OCI-LY7 (cell line): Measurements from ENCODE around the gene TPCN2. TPM values are rescaled to one million over a fixed set of nuclear protein-coding genes. Genes with fewer than 3 reads are reported as not detected.

Source experiments
- BruUV-seq: library from RNA; stranded (reverse); fragments of 400-500 nt; replicated peaks from 2 replicates; lab custom pipeline; 2021; lab: Mats Ljungman, UMichigan
- CTCF ChIA-PET: fragments of 300-600 bp; sonication (Branson Sonifier 250); formaldehyde crosslinking; loops from one replicate; lab custom pipeline; 2022; ENCODE audit warnings: antibody characterized with exemption; ENCODE audit not compliant: unreplicated experiment; lab: Charles Lee
- POLR2A ChIA-PET: fragments of 300-600 bp; sonication (Branson Sonifier 250); formaldehyde crosslinking; loops from one replicate; lab custom pipeline; 2022; ENCODE audit warnings: antibody characterized with exemption; lab: Charles Lee
- DNase-seq: peaks from one replicate; pipeline ENCODE4 v3.0.0-alpha.2; 2015; ENCODE audit warnings: low spot score
- H2AFZ ChIP-seq: fragments of 200-600 bp; sonication (generic), shearing (Covaris generic); 2 replicates; pipeline ENCODE4 v1.6.1; 2014; ENCODE audit warnings: mild to moderate bottlenecking, antibody characterized with exemption, low read length, moderate library complexity
- H3K27ac ChIP-seq: fragments of 200-600 bp; sonication (generic); 2 replicates; pipeline ENCODE4 v1.5.1; 2014; ENCODE audit warnings: mixed run types, low read depth, mild to moderate bottlenecking, moderate library complexity, low read length, inconsistent platforms; ENCODE audit not compliant: poor library complexity, severe bottlenecking
- H3K36me3 ChIP-seq: fragments of 200-600 bp; sonication (generic); 2 replicates; pipeline ENCODE4 v1.6.1; 2014; ENCODE audit warnings: mild to moderate bottlenecking, antibody characterized with exemption, low read length, moderate library complexity, mixed read lengths; ENCODE audit not compliant: insufficient read depth
- H3K4me1 ChIP-seq: fragments of 200-600 bp; sonication (generic); 2 replicates; pipeline ENCODE4 v1.5.1; 2014; ENCODE audit warnings: mild to moderate bottlenecking, low read length; ENCODE audit not compliant: insufficient read depth, poor library complexity, severe bottlenecking
- H3K4me2 ChIP-seq: fragments of 200-600 bp; sonication (generic); 2 replicates; pipeline ENCODE4 v1.6.1; 2014; ENCODE audit warnings: mild to moderate bottlenecking, low read length
- H3K4me3 ChIP-seq: fragments of 200-600 bp; sonication (generic); 2 replicates; pipeline ENCODE4 v1.5.1; 2014; ENCODE audit warnings: mild to moderate bottlenecking, low read depth, low read length; ENCODE audit not compliant: poor library complexity, severe bottlenecking
- H3K79me2 ChIP-seq: fragments of 200-600 bp; sonication (generic); 2 replicates; pipeline ENCODE4 v1.6.1; 2016; ENCODE audit warnings: low read depth, mild to moderate bottlenecking, low read length, moderate library complexity, mixed read lengths; ENCODE audit not compliant: insufficient read depth
- H3K9me2 ChIP-seq: fragments of 200-600 bp; sonication (generic); 2 replicates; pipeline ENCODE4 v1.6.1; 2016; ENCODE audit warnings: mild to moderate bottlenecking, low read length, mixed read lengths; ENCODE audit not compliant: insufficient read depth
- H3K9me3 ChIP-seq: fragments of 200-600 bp; sonication (generic); 2 replicates; pipeline ENCODE4 v1.6.1; 2014; ENCODE audit warnings: mild to moderate bottlenecking, mixed run types, low read length, mixed read lengths
- H4K20me1 ChIP-seq: fragments of 200-600 bp; sonication (generic); 2 replicates; pipeline ENCODE4 v1.6.1; 2014; ENCODE audit warnings: mild to moderate bottlenecking, antibody characterized with exemption, low read length, moderate library complexity, mixed read lengths; ENCODE audit not compliant: insufficient read depth
- EZH2phosphoT487 ChIP-seq: fragments of 200-600 bp; sonication (generic); IDR thresholded peaks from 2 replicates; pipeline ENCODE4 v1.6.1; 2018; ENCODE audit warnings: low read depth, borderline replicate concordance, mild to moderate bottlenecking, mixed run types, antibody characterized with exemption, low read length, moderate library complexity, mixed read lengths
- intact Hi-C: fragments of 100-400 bp; cut with micrococcal nuclease; formaldehyde crosslinking; loops from one replicate; pipeline ENCODE4 v1.10.0; 2022; ENCODE audit not compliant: unreplicated experiment
- total RNA-seq, 2 experiments: library from RNA; depleted of rRNA in 1 of 2; stranded (reverse); fragments of >200 nt in 1 of 2; shearing (Covaris generic) in 1 of 2; gene quantifications; 2 replicates each; pipeline ENCODE4 v1.2.3, GENCODE V29; 2014 to 2022
- TF ChIP-seq, protein P1 (sequence below): fragments of 200-600 bp; sonication (generic); conservative IDR thresholded peaks from 2 replicates; pipeline ENCODE4 v1.5.1; 2014; ENCODE audit warnings: mild to moderate bottlenecking, antibody characterized with exemption, low read length, moderate library complexity, mixed read lengths

Gene TPCN2
- total RNA-seq, 2 experiments from 2014 or later: 21.5 to 65.2 TPM

DNA sequence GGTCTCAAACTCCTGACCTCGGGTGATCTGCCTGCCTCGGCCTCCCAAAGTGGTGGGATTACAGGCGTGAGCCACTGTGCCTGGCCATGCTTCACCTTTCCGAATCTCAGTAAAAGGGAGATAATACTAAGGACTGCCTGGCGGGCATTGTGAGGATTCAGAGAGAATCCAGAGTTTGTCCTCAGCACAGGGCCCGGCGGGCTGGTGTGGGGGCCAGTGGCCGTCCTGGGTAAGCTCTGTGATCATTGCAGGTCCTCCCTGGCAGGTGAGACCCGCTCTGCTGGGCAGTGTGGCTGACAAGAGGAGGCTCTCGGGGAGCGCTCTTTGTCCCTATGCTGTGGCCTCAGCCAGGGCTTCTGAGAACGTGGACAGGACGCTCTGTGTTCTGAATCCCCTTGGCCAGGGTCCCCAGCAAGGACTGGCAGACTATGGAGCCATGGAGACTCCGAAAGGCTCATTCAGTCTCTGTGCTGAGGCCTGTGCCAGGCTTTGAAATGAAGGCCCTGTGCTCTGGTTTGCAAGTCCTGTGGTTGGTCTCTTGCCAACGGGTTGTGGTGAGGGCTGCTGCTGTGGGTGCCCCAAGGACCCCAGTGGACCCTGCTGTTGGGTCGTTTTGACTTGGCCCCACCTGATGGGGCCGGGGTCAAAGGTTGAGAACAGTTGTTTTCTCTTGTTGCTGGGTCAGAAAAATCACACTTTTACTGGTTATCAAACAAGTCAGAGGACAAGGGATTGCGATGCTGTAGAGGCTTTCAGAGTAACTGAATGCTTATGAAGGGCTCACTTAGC lies 2.1 kb downstream of the TPCN2 start:
- Histone ChIP-seq H3K27ac (peak overlapping the region; percentile 96), H3K9me2 (no peaks in the 10 kb centered on the region), H3K79me2 (peaks cover 59% of the 10 kb centered on the region), H3K4me3 (peak overlapping the region; percentile 92), H3K4me2 (peak overlapping the region; percentile 88), H2AFZ (no peak overlapping the region), H3K9me3 (no peaks in the 10 kb centered on the region), H3K4me1 (peaks cover 86% of the 10 kb centered on the region), H4K20me1 (no peaks in the 10 kb centered on the region), H3K36me3 (peaks cover 20% of the 10 kb centered on the region)
- ChIA-PET POLR2A (no interaction called here), CTCF (no interaction called here)
- no peak for TF ChIP-seq EZH2phosphoT487
- TF ChIP-seq, protein P1, sequence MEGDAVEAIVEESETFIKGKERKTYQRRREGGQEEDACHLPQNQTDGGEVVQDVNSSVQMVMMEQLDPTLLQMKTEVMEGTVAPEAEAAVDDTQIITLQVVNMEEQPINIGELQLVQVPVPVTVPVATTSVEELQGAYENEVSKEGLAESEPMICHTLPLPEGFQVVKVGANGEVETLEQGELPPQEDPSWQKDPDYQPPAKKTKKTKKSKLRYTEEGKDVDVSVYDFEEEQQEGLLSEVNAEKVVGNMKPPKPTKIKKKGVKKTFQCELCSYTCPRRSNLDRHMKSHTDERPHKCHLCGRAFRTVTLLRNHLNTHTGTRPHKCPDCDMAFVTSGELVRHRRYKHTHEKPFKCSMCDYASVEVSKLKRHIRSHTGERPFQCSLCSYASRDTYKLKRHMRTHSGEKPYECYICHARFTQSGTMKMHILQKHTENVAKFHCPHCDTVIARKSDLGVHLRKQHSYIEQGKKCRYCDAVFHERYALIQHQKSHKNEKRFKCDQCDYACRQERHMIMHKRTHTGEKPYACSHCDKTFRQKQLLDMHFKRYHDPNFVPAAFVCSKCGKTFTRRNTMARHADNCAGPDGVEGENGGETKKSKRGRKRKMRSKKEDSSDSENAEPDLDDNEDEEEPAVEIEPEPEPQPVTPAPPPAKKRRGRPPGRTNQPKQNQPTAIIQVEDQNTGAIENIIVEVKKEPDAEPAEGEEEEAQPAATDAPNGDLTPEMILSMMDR: no peak
- DNase-seq: no peak
- no TSS peak for BruUV-seq
- intact Hi-C loops: no loop called here

DNA sequence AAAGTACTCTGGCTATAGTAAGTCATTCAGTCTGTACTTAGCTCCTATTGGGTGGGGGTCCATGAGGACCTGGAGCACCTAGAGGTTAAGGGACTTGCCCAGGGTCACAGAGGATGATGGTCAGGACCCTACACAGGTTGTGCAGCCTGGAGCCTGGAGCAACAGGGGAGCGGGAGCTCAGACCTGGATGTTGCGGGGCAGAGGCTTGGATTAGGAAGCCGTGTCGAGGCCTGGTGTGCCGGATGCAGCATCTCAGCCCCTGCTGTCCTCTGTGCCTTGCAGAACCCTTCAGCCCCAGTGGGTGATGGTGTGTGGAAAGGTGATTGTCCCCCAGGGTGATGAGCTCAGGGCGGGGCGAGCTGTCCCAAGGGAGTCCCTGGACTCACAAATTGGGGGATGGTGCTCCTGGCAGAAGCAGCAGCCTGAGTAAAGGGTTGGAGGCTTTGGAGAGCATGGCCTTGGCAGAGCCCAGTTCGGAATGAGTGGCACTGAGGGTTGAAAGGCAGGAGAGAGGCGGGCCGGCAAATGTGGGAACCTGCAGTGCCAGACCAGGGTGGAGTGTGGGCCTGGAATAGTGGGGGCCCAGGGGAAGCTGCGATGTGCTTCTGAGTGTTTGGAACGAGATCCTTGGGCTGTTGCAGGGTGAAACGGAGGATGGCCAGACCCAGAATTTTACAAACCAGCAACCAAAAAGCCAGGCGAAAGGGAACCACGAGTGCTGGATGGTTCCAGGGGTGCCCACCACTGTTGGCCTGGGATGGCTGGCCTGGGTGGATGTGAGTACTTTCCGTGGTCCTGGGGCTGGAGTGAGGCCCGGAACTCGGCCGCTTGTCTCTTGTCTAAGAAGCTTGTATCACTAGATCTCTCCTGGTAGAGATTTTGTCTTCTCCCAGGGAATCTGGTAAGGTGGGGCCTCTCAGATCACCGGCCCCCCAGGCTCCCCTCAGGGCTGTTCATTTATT lies 2.9 kb downstream of the TPCN2 start:
- peak overlapping the region; percentile 92 for H3K4me3 ChIP-seq
- ChIA-PET POLR2A (interaction anchor here (1.9 kb wide), 1 partner anchor 8 kb away, joined by 6 read pairs; no protein-coding TSS in a partner anchor), CTCF (no interaction called here)
- peak overlapping the region; percentile 96 for H3K27ac ChIP-seq
- H3K9me3 ChIP-seq: no peaks in the 10 kb centered on the region
- H3K36me3 ChIP-seq: peaks cover 20% of the 10 kb centered on the region
- intact Hi-C loops: no loop called here
- H3K4me1 ChIP-seq: peaks cover 90% of the 10 kb centered on the region
- H3K9me2 ChIP-seq: no peaks in the 10 kb centered on the region
- TF ChIP-seq, protein P1: no peak
- TF ChIP-seq EZH2phosphoT487: no peak
- H2AFZ ChIP-seq: no peak overlapping the region
- peak overlapping the region; percentile 88 for H3K4me2 ChIP-seq
- BruUV-seq: no TSS peak
- DNase-seq: peak; percentile 30
- H3K79me2 ChIP-seq: peaks cover 59% of the 10 kb centered on the region
- H4K20me1 ChIP-seq: no peaks in the 10 kb centered on the region
